Activated T-helper 1 cell treated with Interleukin-2 at 50 U/mL for 16 hours (primary cell): ENCODE results near the gene ZDHHC4.
"Not testable (repeated sequence)": the region's sequence is repeated elsewhere in the genome, so short reads cannot be mapped to it uniquely, and the experiment has no call there.

Experiments used
- DNase-seq: peaks from one replicate; pipeline ENCODE4 v3.0.0-alpha.2; 2020; ENCODE audit warnings: low read depth

The ZDHHC4 gene

DNA sequence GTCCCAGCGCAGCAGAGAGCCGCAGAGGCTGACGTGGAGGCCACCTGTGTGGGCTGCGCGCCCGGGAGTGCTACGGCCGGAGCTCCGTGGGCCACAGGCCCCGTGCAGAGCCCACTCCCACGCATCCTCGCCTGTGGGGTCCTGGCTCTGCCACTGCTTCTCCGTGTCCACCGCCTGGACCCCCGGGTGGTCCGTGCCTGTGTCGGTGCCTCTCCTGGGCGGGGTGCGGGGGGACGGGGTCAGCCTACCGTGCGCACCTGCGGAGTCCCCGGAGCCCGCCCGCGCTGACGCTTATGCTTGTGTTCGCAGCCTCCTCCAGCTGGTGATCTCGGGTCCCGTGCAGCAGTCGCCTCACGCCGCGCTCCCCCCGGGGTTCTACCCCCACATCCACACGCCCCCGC, 30.4 kb downstream of the ZDHHC4 start:
- DNase-seq = no peak

DNA sequence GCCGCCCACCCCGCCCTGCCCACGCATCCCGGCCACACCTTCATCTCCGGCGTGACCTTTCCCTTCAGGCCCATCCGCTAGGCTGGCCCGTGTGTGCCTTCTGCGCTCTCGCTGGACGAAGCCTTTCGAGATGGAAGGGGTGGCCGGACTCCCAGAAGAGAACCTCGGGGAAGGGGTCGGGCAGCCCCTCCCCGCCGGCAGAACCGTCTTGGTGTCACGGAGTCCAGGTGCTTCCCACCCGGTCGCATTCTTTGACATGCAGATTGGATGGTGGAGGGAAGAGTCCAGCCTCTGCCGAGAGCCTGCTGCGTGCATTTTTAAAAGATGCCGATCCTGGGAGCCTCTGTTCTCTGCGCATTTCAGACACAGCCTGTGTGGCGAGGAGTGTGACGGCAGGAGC, 30.8 kb downstream of the ZDHHC4 start:
- DNase-seq = no peak

DNA sequence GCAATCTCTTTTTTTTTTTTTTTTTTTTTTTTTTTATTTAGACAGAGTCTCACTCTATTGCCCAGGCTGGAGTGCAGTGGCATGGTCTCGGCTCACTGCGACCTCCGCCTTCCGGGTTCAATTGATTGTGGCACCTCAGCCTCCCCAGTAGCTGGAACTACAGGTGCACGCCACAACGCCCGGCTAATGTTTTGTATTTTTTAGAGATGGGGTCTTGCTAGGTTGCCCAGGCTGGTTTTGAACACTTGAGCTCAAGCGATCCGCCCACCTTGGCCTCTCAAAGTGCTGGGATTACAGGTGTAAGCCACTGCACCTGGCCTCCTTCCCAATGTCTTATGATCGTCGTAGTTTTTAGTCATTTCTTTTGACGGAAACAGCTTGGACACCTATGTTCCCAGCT, 31.5 kb downstream of the ZDHHC4 start:
- DNase-seq = no peak

DNA sequence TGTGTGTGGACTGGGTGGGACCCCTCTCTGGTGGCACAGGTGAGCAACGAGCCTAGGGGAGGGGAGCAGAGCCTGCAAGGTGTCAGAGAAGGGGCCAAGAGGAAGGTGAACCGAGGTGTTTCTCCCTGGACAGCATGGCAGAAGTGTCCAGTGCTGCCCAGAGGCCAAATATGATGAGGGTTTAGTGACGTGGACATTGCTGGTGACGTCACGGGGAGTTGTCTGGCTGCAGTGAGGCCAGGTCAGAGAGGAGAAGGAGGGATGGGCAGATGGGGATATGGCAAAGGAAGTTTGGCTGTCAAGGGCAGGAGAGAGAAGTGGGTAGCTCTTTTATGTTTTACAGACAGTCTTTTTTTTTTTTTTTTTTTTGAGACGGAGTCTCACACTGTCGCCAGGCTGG, 35.6 kb downstream of the ZDHHC4 start:
- DNase-seq = no peak

DNA sequence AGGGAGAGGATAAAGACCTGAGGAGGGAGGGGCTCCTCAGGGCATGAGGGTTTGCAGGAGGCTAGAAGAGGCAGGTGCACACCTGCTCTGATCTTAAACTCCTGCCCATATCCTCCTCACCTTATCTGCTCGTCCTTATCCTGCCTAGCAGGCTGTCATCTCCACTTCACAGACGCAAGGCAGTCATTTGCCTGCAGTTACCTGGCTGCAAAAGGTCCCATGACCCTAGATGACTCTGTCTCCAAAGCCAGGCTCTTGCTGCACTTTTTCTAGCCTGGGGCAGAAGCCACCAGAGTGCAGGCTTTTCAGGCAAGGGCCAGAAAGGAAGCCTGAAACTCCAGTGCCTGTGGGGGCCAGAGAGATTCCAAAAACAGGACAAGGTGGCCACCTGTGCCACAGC, 36.5 kb downstream of the ZDHHC4 start:
- no peak for DNase-seq

DNA sequence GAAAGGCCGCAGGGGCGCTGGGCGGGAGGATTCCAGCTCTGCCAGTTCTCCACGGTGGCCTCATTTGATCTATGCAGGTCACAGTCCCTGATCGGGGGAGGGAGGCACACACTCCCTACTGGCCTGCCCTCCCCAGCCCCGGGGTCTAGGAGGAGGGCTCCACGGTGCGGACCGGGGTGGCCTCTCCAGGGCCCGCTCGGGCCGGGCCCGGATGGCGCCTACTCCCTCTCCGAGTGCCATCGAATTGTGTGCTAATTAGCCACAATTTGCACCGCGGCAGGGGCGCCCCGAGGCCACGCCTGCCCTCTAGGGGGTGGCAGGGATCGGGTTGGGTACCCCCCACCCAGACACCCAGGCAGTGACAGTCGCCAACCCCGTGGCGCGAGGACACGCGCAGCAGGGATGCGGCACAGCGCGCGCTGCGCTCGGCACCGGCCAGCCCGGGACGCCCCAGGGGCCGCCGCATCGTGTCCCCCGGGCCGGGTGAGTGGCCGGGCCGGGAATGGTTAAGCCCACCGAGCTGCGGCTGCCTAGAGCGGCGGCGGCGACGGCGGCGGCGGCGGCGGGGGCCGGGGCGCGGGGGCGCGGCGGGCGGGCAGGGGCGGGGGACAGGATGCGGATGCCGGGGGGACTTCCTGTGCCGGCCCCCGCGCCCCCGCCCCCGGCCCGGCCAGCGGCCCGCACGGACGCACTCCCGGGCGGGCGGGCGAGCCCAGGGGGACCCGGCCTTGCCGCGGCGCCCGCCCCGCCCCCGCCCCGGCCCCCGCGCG, 37.9 kb downstream of the ZDHHC4 start, which contains the start of gene ZNF853:
Gene ZNF853 (plus strand): TSS at position 658 of the 770 bp plus-strand sequence. CDS start 565 bp downstream, outside the sequence.
- DNase-seq = no peak

DNA sequence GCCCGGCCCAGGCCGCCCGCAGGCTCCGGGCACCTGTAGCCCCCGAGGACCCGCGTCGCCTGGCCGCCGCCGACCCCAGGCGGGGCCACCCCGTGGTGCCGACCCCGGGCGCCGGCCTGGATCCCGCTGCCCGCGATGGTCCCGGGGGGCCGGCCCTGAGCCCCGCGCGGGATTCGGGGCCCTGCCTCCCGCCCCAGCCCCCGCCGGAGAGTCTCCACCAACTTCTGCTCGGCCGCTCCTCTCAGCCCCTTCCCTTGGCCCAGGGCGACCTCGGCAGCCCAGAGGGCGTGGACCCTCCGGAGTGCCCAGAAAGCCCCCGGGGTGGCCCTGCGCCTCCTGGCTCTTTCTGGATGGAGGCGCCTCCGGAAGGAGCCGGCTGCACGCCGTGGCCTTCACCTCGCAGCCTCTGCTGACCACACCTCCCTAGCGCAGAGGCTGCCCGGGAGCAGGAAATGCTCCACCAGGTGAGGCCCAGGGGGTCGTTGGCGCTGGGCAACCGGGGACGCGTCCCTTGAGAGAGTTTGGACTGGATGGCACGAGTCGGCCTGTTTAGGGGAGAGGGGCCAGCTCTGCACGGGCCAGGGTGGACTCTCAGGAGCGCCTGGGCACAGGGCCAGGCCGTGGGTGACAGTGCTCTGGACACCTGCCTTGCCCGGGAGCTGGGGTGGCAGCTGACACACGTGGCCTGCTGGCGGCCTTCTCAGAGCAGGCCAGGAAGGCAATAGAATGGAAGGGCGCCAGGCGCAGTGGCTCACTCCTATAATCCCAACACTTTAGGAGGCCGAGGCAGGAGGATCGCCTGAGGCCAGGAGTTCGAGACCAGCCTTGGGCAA, 38.7 kb downstream of the ZDHHC4 start:
- no peak for DNase-seq

DNA sequence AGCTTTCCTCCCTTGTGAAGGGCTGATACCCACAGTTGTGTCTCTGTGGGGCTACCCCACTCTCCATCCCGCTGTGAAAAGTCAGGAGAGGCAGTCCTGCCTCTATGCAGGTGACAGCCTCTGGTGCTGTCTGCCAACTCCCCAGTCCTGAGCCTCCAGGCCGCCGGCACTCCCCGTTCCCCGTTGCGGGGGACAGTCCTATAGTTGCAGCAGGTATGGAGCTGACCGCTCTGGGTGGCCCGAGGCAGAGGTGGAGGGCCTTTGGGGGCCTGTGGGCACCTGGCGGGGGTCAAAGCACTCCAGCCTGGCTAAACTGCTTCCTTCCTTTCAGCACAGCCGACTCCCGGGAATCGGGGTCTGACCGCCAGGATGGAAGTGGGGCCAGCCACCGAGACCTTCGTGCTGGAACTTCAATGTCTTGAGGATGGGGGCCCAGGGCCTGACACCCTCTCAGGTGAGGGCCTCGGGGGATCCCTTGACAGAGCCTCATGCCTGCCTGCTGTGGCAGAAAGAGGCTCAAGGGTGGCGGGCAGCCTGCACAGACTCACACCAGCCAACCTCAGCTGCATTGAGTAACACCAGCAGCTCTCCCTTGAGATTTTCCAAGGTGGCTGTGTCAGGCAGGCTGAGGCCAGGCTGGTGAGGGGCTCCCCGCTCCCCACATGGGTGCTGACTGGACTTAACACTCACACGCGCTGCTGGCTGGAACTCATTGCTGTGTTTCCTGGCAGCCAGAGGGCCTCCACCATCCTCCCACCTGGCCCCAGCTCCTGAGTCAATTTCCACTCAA, 39.8 kb downstream of the ZDHHC4 start:
- no peak for DNase-seq

DNA sequence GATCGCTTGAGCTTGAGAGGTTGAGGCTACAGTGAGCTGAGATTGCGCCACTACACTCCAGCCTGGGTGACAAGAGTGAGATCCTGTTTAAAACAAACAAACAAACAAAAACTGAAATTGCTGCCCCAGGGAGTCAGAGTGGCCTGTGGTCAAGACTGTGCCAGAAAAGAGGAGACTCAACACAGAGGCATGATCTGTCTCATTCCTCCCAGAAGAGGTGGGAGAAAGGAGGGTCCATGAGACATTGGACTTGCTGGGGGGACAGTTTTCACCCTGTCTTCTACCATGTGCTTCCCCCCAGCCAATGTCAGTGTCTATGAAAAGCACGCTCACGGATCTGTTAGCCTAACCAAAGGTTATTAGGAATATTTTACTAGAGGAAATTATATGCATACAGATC, 41.4 kb downstream of the ZDHHC4 start:
- no peak for DNase-seq

DNA sequence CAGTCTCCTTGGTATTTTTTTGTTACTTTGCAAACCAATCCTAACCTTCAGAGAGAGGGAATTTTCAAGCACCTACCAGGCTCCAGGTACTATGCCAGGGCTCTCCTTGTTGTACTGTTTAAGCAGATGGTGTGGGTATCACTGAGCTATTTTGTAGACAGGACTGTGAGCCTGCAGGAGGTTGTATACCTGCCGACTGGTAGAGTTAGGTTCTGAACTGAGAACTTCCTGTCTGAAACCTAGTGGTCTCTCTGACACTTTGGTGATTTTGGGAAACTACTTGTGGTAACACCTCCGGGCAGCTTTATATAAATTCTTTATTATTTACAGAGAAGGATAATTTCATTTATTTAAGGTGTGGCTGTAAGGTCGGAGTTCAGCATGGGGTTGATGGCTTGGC, 42.7 kb downstream of the ZDHHC4 start:
- no peak for DNase-seq

DNA sequence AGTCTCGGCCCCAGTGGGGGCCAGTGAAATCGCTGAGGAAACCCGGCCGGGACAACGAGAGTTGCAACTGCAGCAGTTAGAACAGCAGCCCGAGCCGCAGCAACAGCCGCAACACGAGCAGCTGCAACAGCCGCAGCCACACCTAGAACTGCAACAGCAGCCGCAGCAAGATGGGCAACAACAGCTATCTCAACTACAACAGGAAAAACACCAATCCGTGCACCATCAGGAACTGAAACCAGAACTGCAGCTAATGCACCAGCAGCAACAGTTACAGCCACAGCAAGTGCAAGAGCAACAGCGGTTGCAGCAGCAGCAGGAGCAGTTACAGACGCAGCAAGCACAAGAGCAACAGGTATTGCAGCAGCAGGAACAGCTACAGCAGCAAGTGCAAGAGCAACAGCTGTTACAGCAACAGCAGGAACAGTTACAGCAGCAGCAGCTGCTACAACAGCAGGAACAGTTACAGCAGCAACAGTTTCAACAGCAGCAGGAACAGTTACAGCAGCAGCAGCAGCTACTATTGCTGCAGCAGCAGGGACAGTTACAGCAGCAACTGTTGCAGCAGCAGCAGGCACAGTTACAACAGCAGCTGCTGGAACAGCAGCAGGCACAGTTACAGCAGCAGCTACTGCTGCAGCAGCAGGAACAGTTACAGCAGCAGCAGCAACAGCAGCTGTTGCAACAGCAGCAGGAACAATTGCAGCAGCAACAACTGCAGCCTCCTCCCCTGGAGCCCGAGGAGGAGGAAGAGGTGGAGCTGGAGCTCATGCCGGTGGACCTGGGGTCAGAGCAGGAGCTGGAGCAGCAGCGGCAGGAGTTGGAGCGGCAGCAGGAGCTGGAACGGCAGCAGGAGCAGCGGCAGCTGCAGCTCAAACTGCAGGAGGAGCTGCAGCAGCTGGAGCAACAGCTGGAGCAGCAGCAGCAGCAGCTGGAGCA, 44.2 kb downstream of the ZDHHC4 start:
- DNase-seq = no peak

DNA sequence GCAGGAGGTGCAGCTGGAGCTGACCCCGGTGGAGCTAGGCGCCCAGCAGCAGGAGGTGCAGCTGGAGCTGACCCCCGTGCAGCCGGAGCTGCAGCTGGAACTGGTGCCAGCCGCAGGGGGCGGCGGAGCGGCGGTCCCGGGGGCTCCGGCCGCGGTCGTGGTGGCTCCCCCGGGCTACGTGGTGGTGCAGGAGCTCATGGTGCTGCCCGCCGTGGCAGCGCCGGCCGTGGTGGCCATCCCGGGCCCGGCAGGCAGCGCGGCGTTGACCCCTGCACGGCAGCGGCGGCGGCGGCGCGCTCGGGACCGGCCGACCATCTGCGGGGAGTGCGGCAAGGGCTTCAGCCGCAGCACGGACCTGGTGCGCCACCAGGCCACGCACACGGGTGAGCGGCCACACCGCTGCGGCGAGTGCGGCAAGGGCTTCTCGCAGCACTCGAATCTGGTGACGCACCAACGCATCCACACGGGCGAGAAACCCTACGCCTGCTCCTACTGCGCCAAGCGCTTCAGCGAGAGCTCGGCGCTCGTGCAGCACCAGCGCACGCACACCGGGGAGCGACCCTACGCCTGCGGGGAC, 45.0 kb downstream of the ZDHHC4 start:
- no peak for DNase-seq

DNA sequence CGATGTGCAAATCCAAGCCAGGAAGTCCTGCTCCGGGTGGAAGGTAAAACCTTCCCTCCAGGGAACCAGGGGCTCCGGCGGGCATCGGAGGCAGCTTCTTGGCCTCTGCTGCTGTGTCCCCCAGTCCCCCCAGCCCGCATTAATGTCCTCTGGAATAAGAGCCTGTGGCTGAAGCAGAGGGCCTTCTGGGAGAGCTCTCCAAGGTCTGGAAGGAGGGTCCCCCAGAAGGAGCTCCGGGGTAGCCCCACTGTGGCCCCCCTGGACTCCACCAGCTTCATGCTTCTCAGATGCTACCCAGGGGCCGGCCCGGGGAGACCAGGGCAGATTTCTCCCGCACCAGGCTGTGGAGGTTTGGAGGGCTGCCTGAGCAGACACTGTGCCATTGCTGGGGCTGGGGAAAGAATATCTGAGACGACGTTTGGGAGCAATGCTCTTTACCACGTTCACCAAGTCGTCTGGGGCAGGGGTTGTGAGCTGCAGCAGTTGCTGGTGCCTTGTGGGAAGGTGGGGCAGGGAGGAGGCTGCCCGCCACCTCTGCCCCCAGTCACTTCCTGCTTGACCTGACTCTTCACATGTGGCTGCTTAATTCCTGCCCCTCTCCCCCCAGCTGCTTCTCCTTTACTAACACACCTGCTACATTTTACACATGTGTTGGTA, 46.5 kb downstream of the ZDHHC4 start:
- DNase-seq = no peak

DNA sequence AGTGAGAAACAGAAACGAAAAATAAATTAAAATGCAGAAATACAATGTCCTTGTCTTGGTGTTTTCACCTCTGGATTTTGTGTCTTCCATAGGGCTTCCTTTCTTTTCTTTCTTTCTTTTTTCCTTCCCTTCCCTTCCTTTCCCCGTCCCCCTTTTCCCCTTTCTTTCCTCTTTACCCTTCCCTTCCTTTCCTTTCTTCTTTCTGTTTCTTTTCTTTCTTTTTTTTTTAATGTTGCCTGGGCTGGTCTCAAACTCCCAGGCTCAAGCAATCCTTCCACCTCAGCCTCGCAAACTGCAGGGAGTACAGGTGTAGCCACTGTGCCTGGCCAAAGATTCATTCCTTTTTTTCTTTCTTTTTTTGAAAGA, 47.0 kb downstream of the ZDHHC4 start:
- DNase-seq = no peak

DNA sequence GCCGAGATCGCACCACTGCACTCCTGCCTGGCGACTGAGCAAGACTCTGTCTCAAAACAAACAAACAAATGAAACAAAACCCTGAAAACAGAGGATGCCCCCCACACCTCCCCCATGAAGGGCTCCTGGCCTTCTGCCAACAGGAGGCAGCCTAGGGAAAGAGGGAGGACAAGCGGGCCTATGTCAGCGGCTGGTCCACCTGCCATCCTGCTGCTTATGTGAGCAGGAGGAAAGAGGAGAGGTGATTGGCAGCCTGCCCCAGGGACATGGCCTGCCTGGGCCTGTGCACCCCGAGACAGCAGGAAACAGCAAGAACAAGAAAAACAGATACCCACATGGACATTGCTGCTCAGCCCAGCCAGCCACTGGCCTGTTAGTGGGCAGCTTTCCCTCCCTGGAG, 50.8 kb downstream of the ZDHHC4 start:
- no peak for DNase-seq

DNA sequence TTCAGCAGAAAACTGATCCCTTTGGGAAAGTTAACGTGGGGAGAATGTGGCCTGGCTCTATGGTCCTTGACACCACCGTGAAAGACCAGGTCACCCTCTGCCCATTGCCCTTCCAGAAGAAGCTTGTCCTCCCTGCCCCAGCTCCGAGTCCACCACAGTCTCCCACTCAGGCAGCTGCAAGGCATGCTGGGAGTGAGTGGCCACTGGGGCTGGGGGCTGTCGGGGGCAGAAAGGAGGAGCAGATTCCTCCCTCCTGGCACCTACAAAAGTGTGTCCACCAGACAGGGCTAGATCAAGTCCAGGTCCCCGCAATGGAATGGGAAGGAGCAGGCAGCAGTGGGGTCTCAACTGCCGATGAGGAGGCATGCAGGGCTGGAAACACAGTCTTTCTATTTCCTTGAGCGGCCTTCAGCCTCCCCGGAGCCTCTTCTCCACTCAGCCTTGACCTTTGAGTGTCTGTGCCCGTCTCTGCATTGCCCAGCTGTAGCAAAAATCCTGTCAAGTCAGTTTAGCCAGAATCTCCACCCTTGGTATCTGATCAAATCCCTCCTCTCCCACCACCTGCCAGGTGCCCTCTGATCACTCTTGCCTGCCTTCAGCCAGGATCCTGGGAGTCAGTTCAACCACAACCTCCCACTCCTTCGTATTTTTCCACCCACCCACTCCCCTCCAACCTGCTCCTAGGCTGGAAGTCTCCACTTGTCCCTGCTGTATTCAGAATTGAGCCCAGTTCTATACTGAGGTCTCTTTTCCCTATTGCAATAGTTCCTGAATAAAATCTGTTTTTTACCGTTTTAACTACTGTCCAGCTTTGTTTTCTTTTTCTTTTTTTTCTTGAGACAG, 53.0 kb downstream of the ZDHHC4 start:
- DNase-seq = no peak

DNA sequence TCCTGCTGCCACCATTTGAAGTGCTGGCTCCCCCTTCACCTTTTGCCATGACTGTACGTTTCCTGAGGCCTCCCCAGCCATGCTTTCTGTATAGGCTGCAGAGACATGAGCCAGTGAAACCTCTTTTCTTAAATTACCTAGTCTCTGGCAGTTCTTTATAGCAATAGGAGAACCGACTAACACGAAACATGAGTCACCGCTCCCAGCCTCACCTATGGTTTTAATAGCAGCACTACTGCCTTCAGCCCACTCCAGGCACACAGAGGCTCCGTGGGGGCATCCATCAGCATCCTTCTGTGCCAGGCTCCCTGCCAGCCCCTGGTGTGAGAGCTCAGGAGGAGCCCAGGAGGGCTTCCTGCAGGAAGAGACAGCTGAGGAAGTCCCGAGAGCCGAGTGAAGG, 54.4 kb downstream of the ZDHHC4 start:
- no peak for DNase-seq

DNA sequence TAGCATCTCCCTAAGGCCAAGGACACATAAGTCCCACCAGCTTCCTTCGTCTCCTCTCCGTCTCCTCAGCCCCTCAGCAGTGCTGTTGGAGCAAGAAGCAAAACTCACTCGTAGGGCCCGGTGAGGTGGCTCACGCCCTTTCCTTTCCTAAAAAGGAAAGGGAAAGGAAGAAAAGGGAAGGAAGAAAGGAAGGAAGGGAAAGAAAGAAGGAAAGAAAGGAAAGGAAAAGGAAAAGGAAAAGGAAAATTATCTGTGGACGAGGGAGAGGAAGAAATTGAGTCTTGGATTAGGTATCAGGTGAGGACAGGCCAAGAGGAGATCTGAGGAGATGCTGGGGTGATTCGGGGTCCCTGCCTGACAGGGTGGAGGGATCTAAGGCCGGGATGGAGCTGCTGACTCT, 56.8 kb downstream of the ZDHHC4 start:
- DNase-seq = no peak

DNA sequence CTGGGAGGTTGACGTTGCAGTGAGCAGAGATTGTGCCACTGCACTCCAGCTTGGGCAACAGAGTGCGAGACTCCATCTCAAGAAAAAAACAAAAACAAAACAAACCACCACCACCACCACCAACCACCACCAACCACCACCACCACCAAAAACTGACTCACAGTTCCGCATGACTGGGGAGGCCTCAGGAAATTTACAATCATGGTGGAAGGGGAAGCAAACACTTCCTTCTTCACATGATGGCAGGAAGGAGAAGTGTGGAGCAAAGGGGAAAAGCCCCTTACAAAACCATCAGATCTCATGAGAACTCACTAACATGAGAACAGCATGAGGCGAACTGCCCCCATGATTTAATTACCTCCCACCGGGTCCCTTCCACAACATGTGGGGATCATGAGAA, 57.7 kb downstream of the ZDHHC4 start:
- DNase-seq = not testable (repeated sequence)
